PC-3 (cell line): Measurements from ENCODE around the gene PDE3B. TPM values are rescaled to one million over a fixed set of nuclear protein-coding genes. Genes with fewer than 3 reads are reported as not detected.
A peak's percentile ranks its signal among the peaks of the same experiment; 100 is the strongest.

Experiments used
- ATAC-seq: fragments of 200-7000 bp; cut with Tn5 transposase; 2 replicates; pipeline ENCODE4 v1.9.1; 2020; ENCODE audit warnings: mild to moderate bottlenecking, moderate library complexity
- BruUV-seq: library from RNA; stranded (reverse); fragments of 400-500 nt; replicated peaks from 2 replicates; lab custom pipeline; 2021; lab: Mats Ljungman, UMichigan
- CTCF ChIA-PET: fragments of 300-600 bp; sonication (Branson Sonifier 250); formaldehyde crosslinking; loops from one replicate; lab custom pipeline; 2022; ENCODE audit warnings: antibody characterized with exemption; lab: Charles Lee
- POLR2A ChIA-PET: fragments of 300-600 bp; sonication (Branson Sonifier 250); formaldehyde crosslinking; loops from one replicate; lab custom pipeline; 2022; ENCODE audit warnings: antibody characterized with exemption; ENCODE audit not compliant: unreplicated experiment; lab: Charles Lee
- DNase-seq: peaks from one replicate; pipeline ENCODE4 v3.0.0-alpha.2; 2015
- H2AFZ ChIP-seq: fragments of 300-600 bp; sonication (generic); 2 replicates; pipeline ENCODE4 v1.6.0; 2016; ENCODE audit warnings: antibody characterized with exemption, low read length
- H3F3A ChIP-seq: fragments of 300-600 bp; sonication (generic); one replicate; pipeline ENCODE4 v1.6.0; 2017; ENCODE audit warnings: antibody characterized with exemption, low read length, control low read depth, mild to moderate bottlenecking; ENCODE audit not compliant: unreplicated experiment
- H3K27ac ChIP-seq: fragments of 300-600 bp; sonication (generic); 2 replicates; pipeline ENCODE4 v1.5.1; 2016; ENCODE audit warnings: mild to moderate bottlenecking, low read length
- H3K27me3 ChIP-seq: fragments of 300-600 bp; sonication (generic); 2 replicates; pipeline ENCODE4 v1.6.1; 2016; ENCODE audit warnings: low read length, mixed read lengths
- H3K36me3 ChIP-seq: fragments of 300-600 bp; sonication (generic); 2 replicates; pipeline ENCODE4 v1.6.1; 2016; ENCODE audit warnings: low read depth, mixed run types, low read length, mixed read lengths
- H3K4me1 ChIP-seq: fragments of 300-600 bp; sonication (generic); 2 replicates; pipeline ENCODE4 v1.5.1; 2016; ENCODE audit warnings: low read length; ENCODE audit not compliant: insufficient read depth
- H3K4me2 ChIP-seq: fragments of 300-600 bp; sonication (generic); 2 replicates; pipeline ENCODE4 v1.6.0; 2016; ENCODE audit warnings: low read length
- H3K4me3 ChIP-seq: fragments of 300-600 bp; sonication (generic); 2 replicates; pipeline ENCODE4 v1.5.1; 2016; ENCODE audit warnings: mild to moderate bottlenecking, low read length, mixed read lengths
- H3K79me2 ChIP-seq: fragments of 300-600 bp; sonication (generic); 2 replicates; pipeline ENCODE4 v1.6.1; 2017; ENCODE audit warnings: low read length, mixed read lengths
- H3K9ac ChIP-seq: fragments of 300-600 bp; sonication (generic); 2 replicates; pipeline ENCODE4 v1.6.0; 2016; ENCODE audit warnings: mild to moderate bottlenecking, low read length
- H3K9me2 ChIP-seq: fragments of 300-600 bp; sonication (generic); replicated peaks from 2 replicates; pipeline ENCODE4 v1.6.1; 2016; ENCODE audit warnings: mixed run types, low read length, mixed read lengths
- H3K9me3 ChIP-seq: fragments of 300-600 bp; sonication (generic); 2 replicates; pipeline ENCODE4 v1.6.1; 2016; ENCODE audit warnings: low read length, mixed read lengths
- H4K20me1 ChIP-seq: fragments of 300-600 bp; sonication (generic); 2 replicates; pipeline ENCODE4 v1.6.1; 2016; ENCODE audit warnings: low read length, mixed read lengths
- EZH2 ChIP-seq: fragments of 300-600 bp; sonication (generic); IDR thresholded peaks from one replicate; pipeline ENCODE4 v1.6.1; 2017; ENCODE audit warnings: antibody characterized with exemption, mild to moderate bottlenecking, low read length; ENCODE audit not compliant: unreplicated experiment
- EZH2phosphoT487 ChIP-seq: fragments of 300-600 bp; sonication (generic); IDR thresholded peaks from 2 replicates; pipeline ENCODE4 v1.6.1; 2018; ENCODE audit warnings: mild to moderate bottlenecking, antibody characterized with exemption, low read length, borderline replicate concordance
- intact Hi-C: fragments of 100-400 bp; cut with micrococcal nuclease; formaldehyde crosslinking; loops from 2 replicates; pipeline ENCODE4 v1.9.0; 2023
- total RNA-seq: library from RNA; depleted of rRNA; stranded (reverse); fragments of >200 nt; gene quantifications from 2 replicates; pipeline ENCODE4 v1.2.3, GENCODE V29; 2014
- TF ChIP-seq, protein P1 (sequence below): fragments of 300-600 bp; sonication (generic); conservative IDR thresholded peaks from 2 replicates; pipeline ENCODE4 v1.5.1; 2017; ENCODE audit warnings: antibody characterized with exemption, low read depth, mild to moderate bottlenecking, low read length

Gene PDE3B
- total RNA-seq, 1 experiment from 2014 or later = 0.11 TPM

DNA sequence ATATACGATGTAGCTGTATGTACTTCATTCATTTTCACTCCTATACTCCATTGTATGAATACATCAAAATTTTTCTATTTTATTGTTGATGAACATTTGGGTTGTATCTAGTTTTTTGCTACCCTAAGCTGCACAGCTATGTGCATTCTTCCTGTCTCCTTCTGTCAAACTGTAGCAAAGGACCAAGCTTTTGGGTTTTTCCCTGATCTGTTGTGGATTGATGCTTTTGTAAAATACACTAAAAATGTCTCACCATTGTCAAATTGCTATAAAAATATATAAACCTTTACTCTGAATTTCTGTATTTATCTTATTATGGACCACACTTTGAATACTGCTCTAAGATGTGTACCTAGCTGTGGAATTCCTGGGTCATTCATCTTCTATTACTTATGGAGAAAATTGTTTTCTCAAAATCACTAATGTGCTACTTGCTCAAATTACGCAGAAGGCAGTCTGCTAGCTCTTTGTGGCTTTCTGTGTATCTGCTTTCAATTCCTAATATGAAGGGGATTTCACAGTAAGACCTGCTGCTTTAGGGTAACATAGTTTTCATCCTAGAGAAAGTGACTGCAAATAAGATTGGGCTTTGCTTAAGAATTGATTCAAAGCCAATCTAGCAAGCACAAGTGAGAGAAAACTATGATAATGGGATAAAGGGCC is 125.1 kb downstream of the PDE3B start:
- Histone ChIP-seq H4K20me1 (no peaks in the 10 kb centered on the region), H3K4me2 (no peak overlapping the region), H3K36me3 (no peaks in the 10 kb centered on the region), H3K4me1 (no peaks in the 10 kb centered on the region; the same call in 1 of the 2 replicates), H3K9me3 (no peaks in the 10 kb centered on the region), H3K4me3 (no peak overlapping the region), H3K27ac (no peak overlapping the region), H3F3A (no peaks in the 10 kb centered on the region), H3K9ac (no peak overlapping the region), H3K9me2 (no peaks in the 10 kb centered on the region), H3K79me2 (no peaks in the 10 kb centered on the region), H3K27me3 (peaks cover 12% of the 10 kb centered on the region; the same call in 1 of the 2 replicates), H2AFZ (no peak overlapping the region)
- CTCF ChIA-PET = no interaction called here
- DNase-seq (no peak), ATAC-seq (no peak)
- intact Hi-C loops = no loop called here
- BruUV-seq = no TSS peak
- POLR2A ChIA-PET = no interaction called here
- TF ChIP-seq, protein P1, sequence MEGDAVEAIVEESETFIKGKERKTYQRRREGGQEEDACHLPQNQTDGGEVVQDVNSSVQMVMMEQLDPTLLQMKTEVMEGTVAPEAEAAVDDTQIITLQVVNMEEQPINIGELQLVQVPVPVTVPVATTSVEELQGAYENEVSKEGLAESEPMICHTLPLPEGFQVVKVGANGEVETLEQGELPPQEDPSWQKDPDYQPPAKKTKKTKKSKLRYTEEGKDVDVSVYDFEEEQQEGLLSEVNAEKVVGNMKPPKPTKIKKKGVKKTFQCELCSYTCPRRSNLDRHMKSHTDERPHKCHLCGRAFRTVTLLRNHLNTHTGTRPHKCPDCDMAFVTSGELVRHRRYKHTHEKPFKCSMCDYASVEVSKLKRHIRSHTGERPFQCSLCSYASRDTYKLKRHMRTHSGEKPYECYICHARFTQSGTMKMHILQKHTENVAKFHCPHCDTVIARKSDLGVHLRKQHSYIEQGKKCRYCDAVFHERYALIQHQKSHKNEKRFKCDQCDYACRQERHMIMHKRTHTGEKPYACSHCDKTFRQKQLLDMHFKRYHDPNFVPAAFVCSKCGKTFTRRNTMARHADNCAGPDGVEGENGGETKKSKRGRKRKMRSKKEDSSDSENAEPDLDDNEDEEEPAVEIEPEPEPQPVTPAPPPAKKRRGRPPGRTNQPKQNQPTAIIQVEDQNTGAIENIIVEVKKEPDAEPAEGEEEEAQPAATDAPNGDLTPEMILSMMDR = no peak
- TF ChIP-seq EZH2 (no peak), EZH2phosphoT487 (no peak)

DNA sequence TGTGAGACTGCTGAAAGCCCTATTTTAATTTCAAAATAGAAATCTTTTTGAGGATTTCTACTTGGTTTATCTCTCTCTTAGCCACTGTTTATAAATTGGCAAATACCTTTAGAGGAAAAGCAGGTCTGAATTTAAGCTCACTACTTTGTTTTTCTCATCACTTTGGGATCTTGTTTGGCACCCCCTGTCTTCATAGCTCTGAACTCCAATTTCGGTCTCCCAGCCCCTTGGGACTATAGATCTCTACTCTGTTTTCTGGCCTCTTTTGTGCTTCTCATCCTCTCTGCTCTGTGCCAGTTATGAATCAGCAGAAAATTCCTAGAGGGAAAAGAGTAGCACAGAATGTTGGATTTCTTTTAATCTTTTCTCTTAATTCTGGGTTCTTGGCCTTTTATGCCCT is 130.2 kb downstream of the PDE3B start:
- Histone ChIP-seq H3K9me3 (no peaks in the 10 kb centered on the region), H3K9me2 (no peaks in the 10 kb centered on the region), H4K20me1 (no peaks in the 10 kb centered on the region), H3K27ac (no peak overlapping the region), H3K4me3 (no peak overlapping the region), H2AFZ (no peak overlapping the region), H3F3A (no peaks in the 10 kb centered on the region), H3K36me3 (no peaks in the 10 kb centered on the region), H3K4me2 (no peak overlapping the region), H3K27me3 (no peaks in the 10 kb centered on the region), H3K9ac (no peak overlapping the region), H3K79me2 (no peaks in the 10 kb centered on the region), H3K4me1 (no peaks in the 10 kb centered on the region)
- TF ChIP-seq, protein P1 = peak; percentile 31; the same call in 1 of the 2 replicates
- no peak for TF ChIP-seq EZH2phosphoT487
- TF ChIP-seq EZH2 = no peak
- DNase-seq = no peak
- ATAC-seq = no peak
- BruUV-seq = no TSS peak
- ChIA-PET POLR2A (no interaction called here), CTCF (interaction anchor here (0.6 kb wide), 1 partner anchor 227 kb away, joined by 6 read pairs; no protein-coding TSS in a partner anchor)
- intact Hi-C loops = loop anchor here (5.0 kb wide), 1 partner anchor 236 kb away; no protein-coding TSS in a partner anchor

DNA sequence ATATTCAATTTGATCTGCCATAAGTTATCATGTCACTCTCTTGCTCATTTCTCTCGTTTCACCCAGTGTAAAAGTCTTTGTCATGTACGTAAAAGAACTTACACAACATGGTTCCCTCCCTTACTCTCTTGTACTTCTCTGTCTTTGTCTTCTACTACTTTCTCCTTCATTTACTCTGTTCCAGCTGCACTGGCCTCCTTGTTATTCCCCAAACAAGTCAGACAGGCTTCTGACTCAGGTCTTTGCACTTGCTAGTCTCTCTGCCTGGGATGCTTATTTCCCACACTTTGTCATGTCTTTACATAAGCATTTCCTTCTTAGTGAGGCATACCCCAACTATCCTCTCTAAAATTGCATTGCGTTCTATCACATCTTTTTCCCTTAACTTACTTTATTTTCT is 131.1 kb downstream of the PDE3B start:
- Histone ChIP-seq H4K20me1 (no peaks in the 10 kb centered on the region), H3K27ac (no peak overlapping the region), H3K27me3 (no peaks in the 10 kb centered on the region), H3K4me1 (no peaks in the 10 kb centered on the region), H3K79me2 (no peaks in the 10 kb centered on the region), H3K9ac (no peak overlapping the region), H3K9me3 (no peaks in the 10 kb centered on the region), H3K4me2 (no peak overlapping the region), H3K36me3 (no peaks in the 10 kb centered on the region), H3F3A (no peaks in the 10 kb centered on the region), H3K4me3 (no peak overlapping the region), H2AFZ (no peak overlapping the region), H3K9me2 (no peaks in the 10 kb centered on the region)
- DNase-seq (peak; percentile 57), ATAC-seq (no peak)
- intact Hi-C loops = loop anchor here (5.0 kb wide), 1 partner anchor 237 kb away; no protein-coding TSS in a partner anchor
- ChIA-PET POLR2A (no interaction called here), CTCF (no interaction called here)
- TF ChIP-seq EZH2phosphoT487 = no peak
- TF ChIP-seq, protein P1 = no peak
- TF ChIP-seq EZH2 = no peak
- BruUV-seq = no TSS peak
